Natural killer cell (primary cell): ENCODE measurements around the gene FBH1. TPM values are rescaled to one million over a fixed set of nuclear protein-coding genes. Genes with fewer than 3 reads are reported as not detected.

Source experiments
- ATAC-seq, 3 donors: fragments of 150-1000 bp in 2 of 3; fragments of 200-7000 bp in 1 of 3; cut with Tn5 transposase; 1 replicate in 1 of 3; 2 replicates in 2 of 3; pipeline ENCODE4 v1.10.0; 2021; ENCODE audit warnings: mild to moderate bottlenecking in 2 of 3, moderate library complexity in 2 of 3
- DNase-seq, 2 donors: peaks; one replicate each; pipeline versions ENCODE4 v3.0.0 to v3.0.0-alpha.2; 2013 to 2021; ENCODE audit warnings: mixed read lengths in 1 of 2
- H3K27ac ChIP-seq: one replicate; pipeline ENCODE4 v1.5.1; 2013; ENCODE audit warnings: mild to moderate bottlenecking, low read length
- H3K27me3 ChIP-seq: one replicate; pipeline ENCODE4 v1.6.1; 2013; ENCODE audit warnings: low read length; ENCODE audit not compliant: control insufficient read depth, insufficient read depth
- H3K36me3 ChIP-seq: one replicate; pipeline ENCODE4 v1.6.1; 2013; ENCODE audit warnings: low read length; ENCODE audit not compliant: control insufficient read depth, insufficient read depth
- H3K4me1 ChIP-seq: one replicate; pipeline ENCODE4 v1.6.1; 2013; ENCODE audit warnings: low read length; ENCODE audit not compliant: control insufficient read depth, insufficient read depth
- H3K4me3 ChIP-seq: one replicate; pipeline ENCODE4 v1.5.1; 2013; ENCODE audit warnings: low read length
- H3K9me3 ChIP-seq: one replicate; pipeline ENCODE4 v1.6.1; 2013; ENCODE audit warnings: low read length; ENCODE audit not compliant: control insufficient read depth, insufficient read depth
- H3K27ac Mint-ChIP-seq, 2 donors: one replicate each; pipeline ENCODE4 v1.8.0; 2022; ENCODE audit warnings: mild to moderate bottlenecking in 2 of 2, mixed read lengths in 2 of 2, moderate library complexity in 1 of 2
- H3K27me3 Mint-ChIP-seq, 2 donors: one replicate each; pipeline ENCODE4 v1.8.0; 2022; ENCODE audit warnings: low read depth in 2 of 2, mixed read lengths in 2 of 2
- H3K36me3 Mint-ChIP-seq: one replicate; pipeline ENCODE4 v1.8.0; 2022; ENCODE audit warnings: mixed read lengths
- H3K4me1 Mint-ChIP-seq, 2 donors: one replicate each; pipeline ENCODE4 v1.8.0; 2022; ENCODE audit warnings: mixed read lengths in 2 of 2
- H3K4me3 Mint-ChIP-seq: one replicate; pipeline ENCODE4 v1.8.0; 2022; ENCODE audit warnings: mild to moderate bottlenecking, moderate library complexity, mixed read lengths
- H3K9me3 Mint-ChIP-seq, 2 donors: one replicate each; pipeline ENCODE4 v1.8.0; 2022; ENCODE audit warnings: mixed read lengths in 2 of 2
- CTCF ChIP-seq: fragments of 200-600 bp; IDR thresholded peaks from one replicate; pipeline ENCODE4 v1.8.0; 2022; ENCODE audit warnings: antibody characterized with exemption
- WGBS: methylation state at CpG from one replicate; pipeline ENCODE4 v1.1.7; 2013; ENCODE audit warnings: missing lambda C conversion rate; ENCODE audit not compliant: insufficient coverage; 5-methylcytosine and 5-hydroxymethylcytosine counted together
- intact Hi-C: fragments of 100-400 bp; cut with micrococcal nuclease; formaldehyde crosslinking; loops from one replicate; pipeline ENCODE4 v1.14.2; 2022
- total RNA-seq, 4 donors: library from RNA; stranded (reverse); fragments of 120-200 nt in 1 of 4; gene quantifications; one replicate each; pipeline versions ENCODE4 v1.2.3 to v1.2.4, GENCODE V29; 2013 to 2022

Gene FBH1
- total RNA-seq, 3 donors from 2014 or later (not counting 1 experiment from before 2014, with no cell fraction given) = 49.3 to 64.9 (median 62.7) TPM

- H3K9me3 ChIP-seq = no peaks in the 10 kb centered on the region
- Mint-ChIP-seq H3K9me3 (no peaks in the 10 kb centered on the region), H3K27ac (no peak overlapping the region), H3K36me3 (no peaks in the 10 kb centered on the region), H3K27me3 (no peaks in the 10 kb centered on the region), H3K4me3 (no peak overlapping the region), H3K4me1 (peaks cover 14 to 15% of the 10 kb centered on the region in 2 donors)
- 96% methylated on average over 5 of the region's 5 CpGs for WGBS
- H3K27me3 ChIP-seq = no peaks in the 10 kb centered on the region
- DNase-seq (no peak), ATAC-seq (no peak)
- H3K4me3 ChIP-seq = no peak overlapping the region
- H3K36me3 ChIP-seq = no peaks in the 10 kb centered on the region
- intact Hi-C loops = no loop called here
- H3K4me1 ChIP-seq = peaks cover 8% of the 10 kb centered on the region
- no peak for TF ChIP-seq CTCF
- H3K27ac ChIP-seq = no peak overlapping the region
Observed at GRCh38 chr10:5968037-5968680, 78.1 kb downstream of the FBH1 start.

DNA sequence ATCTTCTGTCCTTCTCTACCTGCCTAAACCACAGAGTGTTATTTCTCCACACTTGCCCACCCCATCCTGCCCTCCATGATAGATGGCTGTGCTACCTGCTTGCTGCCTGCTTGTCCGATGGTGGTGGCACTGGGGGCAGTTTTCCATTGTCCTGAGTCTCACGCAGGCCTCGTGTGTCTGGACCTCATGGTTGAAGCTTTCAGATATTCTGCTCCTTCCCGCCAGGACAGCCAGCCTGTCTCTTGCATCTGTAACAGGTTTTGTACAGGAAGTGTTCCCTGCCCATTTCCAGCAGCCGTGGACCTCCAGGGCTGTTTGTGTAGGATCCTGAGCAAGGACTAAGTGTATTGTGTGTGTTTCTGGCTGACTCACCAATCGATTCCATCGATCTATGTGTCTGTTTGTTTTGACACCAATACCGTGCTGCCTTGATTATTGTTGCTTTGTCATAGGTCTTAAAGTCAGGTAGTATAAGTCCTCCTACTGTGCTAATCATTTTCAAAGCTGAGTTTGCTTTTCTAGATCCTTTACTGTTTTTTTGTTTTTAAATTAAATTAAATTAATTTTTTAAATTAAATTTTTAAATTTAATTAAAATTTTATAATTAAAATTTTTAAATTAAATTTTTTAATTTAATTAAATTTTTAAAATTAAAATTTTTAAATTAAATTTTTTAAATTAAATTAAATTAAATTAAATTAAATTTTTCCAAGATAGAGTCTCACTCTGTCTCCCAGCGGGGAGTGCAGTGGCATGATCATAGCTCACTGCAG lies 78.8 kb downstream of the FBH1 start:
- Histone ChIP-seq H3K9me3 (no peaks in the 10 kb centered on the region), H3K27ac (no peak overlapping the region), H3K27me3 (no peaks in the 10 kb centered on the region), H3K36me3 (no peaks in the 10 kb centered on the region), H3K4me3 (no peak overlapping the region), H3K4me1 (peaks cover 8% of the 10 kb centered on the region)
- DNase-seq = no peak
- no peak for TF ChIP-seq CTCF
- Mint-ChIP-seq H3K9me3 (no peaks in the 10 kb centered on the region), H3K36me3 (no peaks in the 10 kb centered on the region), H3K4me3 (no peak overlapping the region), H3K27me3 (no peaks in the 10 kb centered on the region), H3K27ac (no peak overlapping the region), H3K4me1 (peaks cover 14 to 15% of the 10 kb centered on the region in 2 donors)
- ATAC-seq = no peak
- intact Hi-C loops = no loop called here
- WGBS = 96% methylated on average over 9 of the region's 9 CpGs

DNA sequence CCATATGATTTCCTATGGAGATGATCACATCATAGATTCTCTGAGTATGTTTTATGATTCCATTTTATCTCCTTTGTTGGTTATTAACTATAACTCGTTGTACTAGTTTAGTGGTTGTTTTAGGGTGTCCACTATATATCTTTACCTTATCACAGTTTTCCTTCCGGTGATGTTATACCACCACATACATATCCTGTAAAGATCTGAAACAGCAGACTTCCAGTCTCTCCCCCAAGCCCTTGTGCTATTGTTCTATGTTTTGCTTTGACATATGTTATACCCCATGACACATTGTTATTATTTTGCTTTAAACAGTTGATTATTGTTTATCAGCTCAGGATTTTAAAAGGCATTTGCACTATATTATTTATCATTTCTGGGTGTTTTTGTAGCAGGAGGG lies 80.0 kb downstream of the FBH1 start:
- Histone ChIP-seq H3K9me3 (no peaks in the 10 kb centered on the region), H3K27ac (no peak overlapping the region), H3K4me1 (peaks cover 8% of the 10 kb centered on the region), H3K36me3 (no peaks in the 10 kb centered on the region), H3K4me3 (no peak overlapping the region), H3K27me3 (no peaks in the 10 kb centered on the region)
- WGBS = 100% methylated on average over 1 of the region's 2 CpGs
- peaks cover 16 to 17% of the 10 kb centered on the region in 2 donors for H3K4me1 Mint-ChIP-seq
- no peak overlapping the region for H3K4me3 Mint-ChIP-seq
- H3K27ac Mint-ChIP-seq = no peak overlapping the region
- no peaks in the 10 kb centered on the region for H3K36me3 Mint-ChIP-seq
- H3K9me3 Mint-ChIP-seq = no peaks in the 10 kb centered on the region
- ATAC-seq (no peak), DNase-seq (no peak)
- no peak for TF ChIP-seq CTCF
- no peaks in the 10 kb centered on the region for H3K27me3 Mint-ChIP-seq
- intact Hi-C loops = loop anchor here (10.0 kb wide), 2 partner anchors 115 to 275 kb away; partner anchors contain the start of gene RBM17
